Measurements from ENCODE around the gene UBA7. TPM values are rescaled to one million over a fixed set of nuclear protein-coding genes. Genes with fewer than 3 reads are reported as not detected.

UBA7 gene
- 33.2 TPM for polyA plus RNA-seq (2013, experiment 1 of 2)
- 32.7 TPM for polyA plus RNA-seq (2013, experiment 2 of 2)

- 65% methylated on average over 9 of the region's 9 CpGs for WGBS
- peak within 1 kb of the TSS; percentile 86 for H3K9ac ChIP-seq (ENCODE audit: low read length)
- H3K4me3 ChIP-seq (ENCODE audit: insufficient read depth in 1 of 2, low read depth in 1 of 2, low read length in 2 of 2), result peak within 1 kb of the TSS in 1 of 2 experiments; percentile 83
- H3K4me1 ChIP-seq (ENCODE audit: control insufficient read depth, insufficient read depth, low read depth, low read length), result peaks cover 8% of the 10 kb centered on the region
- peak within 1 kb of the TSS; percentile 54 for H2BK120ac ChIP-seq (ENCODE audit: low read depth, low read length)
- no peaks in the 10 kb centered on the region for H3K27me3 ChIP-seq (ENCODE audit: control insufficient read depth in 1 of 2, insufficient read depth in 1 of 2, low read length in 2 of 2)
- H2BK12ac ChIP-seq (ENCODE audit: low read length in 2 of 2), result peak within 1 kb of the TSS; percentile 60 to 96
- no peaks in the 10 kb centered on the region for H3K9me3 ChIP-seq (ENCODE audit: control insufficient read depth, low read length)
- H2BK15ac ChIP-seq (ENCODE audit: low read depth, poor library complexity, severe bottlenecking), result peak within 1 kb of the TSS; percentile 87
- H2AFZ ChIP-seq (ENCODE audit: low read depth, low read length), result peak within 1 kb of the TSS; percentile 30
- peak; percentile 83 for DNase-seq
- H3K4ac ChIP-seq (ENCODE audit: low read depth in 1 of 2, low read length in 2 of 2), result peak within 1 kb of the TSS; percentile 84 to 92
- peak within 1 kb of the TSS; percentile 96 for H4K91ac ChIP-seq (ENCODE audit: low read length)
- peak within 1 kb of the TSS; percentile 82 to 91 for H3K18ac ChIP-seq (ENCODE audit: low read depth in 1 of 2, low read length in 2 of 2)
- peak within 1 kb of the TSS in 1 of 2 experiments; percentile 88 for H3K14ac ChIP-seq (ENCODE audit: low read length in 2 of 2)
- H3K27ac ChIP-seq (ENCODE audit: low read length, poor library complexity, severe bottlenecking), result no peak within 1 kb of the TSS
- no peak within 1 kb of the TSS for H3K4me2 ChIP-seq (ENCODE audit: low read length, poor library complexity, severe bottlenecking)
- no peak within 1 kb of the TSS for H2AK5ac ChIP-seq (ENCODE audit: low read length, severe bottlenecking)
- H4K8ac ChIP-seq (ENCODE audit: low read length), result peak within 1 kb of the TSS; percentile 91
- H3K79me1 ChIP-seq (replicated peaks; ENCODE audit: low read length, poor library complexity, severe bottlenecking), result no peaks in the 10 kb centered on the region
- no peak within 1 kb of the TSS for H2BK5ac ChIP-seq (ENCODE audit: low read depth, low read length, poor library complexity, severe bottlenecking)
- H3K23ac ChIP-seq (ENCODE audit: low read length in 2 of 2), result no peak within 1 kb of the TSS
- peaks cover 7 to 42% of the 10 kb centered on the region in 2 experiments for H3K36me3 ChIP-seq (ENCODE audit: control insufficient read depth in 1 of 2, insufficient read depth in 2 of 2, low read depth in 1 of 2, low read length in 2 of 2)
Observed at GRCh38 chr3:49813497-49814174, at the start of gene UBA7. TSS of gene UBA7 (minus strand) at chr3:49813953. CDS start at chr3:49813787, 166 bp downstream.

- no peak overlapping the region for H3K9ac ChIP-seq (ENCODE audit: low read length)
- DNase-seq, result no peak
- H3K36me3 ChIP-seq (ENCODE audit: control insufficient read depth in 1 of 2, insufficient read depth in 2 of 2, low read depth in 1 of 2, low read length in 2 of 2), result peaks cover 0 to 2% of the 10 kb centered on the region in 2 experiments
- H2BK15ac ChIP-seq (ENCODE audit: low read depth, poor library complexity, severe bottlenecking), result no peak overlapping the region
- H2AFZ ChIP-seq (ENCODE audit: low read depth, low read length), result no peak overlapping the region
- H3K14ac ChIP-seq (ENCODE audit: low read length in 2 of 2), result no peak overlapping the region
- H4K8ac ChIP-seq (ENCODE audit: low read length), result no peak overlapping the region
- H3K23ac ChIP-seq (ENCODE audit: low read length in 2 of 2), result no peak overlapping the region
- H3K27ac ChIP-seq (ENCODE audit: low read length, poor library complexity, severe bottlenecking), result no peak overlapping the region
- no peak overlapping the region for H2BK120ac ChIP-seq (ENCODE audit: low read depth, low read length)
- H3K79me1 ChIP-seq (replicated peaks; ENCODE audit: low read length, poor library complexity, severe bottlenecking), result peaks cover 9% of the 10 kb centered on the region
- H3K18ac ChIP-seq (ENCODE audit: low read depth in 1 of 2, low read length in 2 of 2), result no peak overlapping the region
- no peak overlapping the region for H3K4me2 ChIP-seq (ENCODE audit: low read length, poor library complexity, severe bottlenecking)
- peaks cover 19 to 39% of the 10 kb centered on the region in 2 experiments for H3K27me3 ChIP-seq (ENCODE audit: control insufficient read depth in 1 of 2, insufficient read depth in 1 of 2, low read length in 2 of 2)
- no peak overlapping the region for H2AK5ac ChIP-seq (ENCODE audit: low read length, severe bottlenecking)
- H4K91ac ChIP-seq (ENCODE audit: low read length), result no peak overlapping the region
- H3K4me1 ChIP-seq (ENCODE audit: control insufficient read depth, insufficient read depth, low read depth, low read length), result peaks cover 8% of the 10 kb centered on the region
- no peak overlapping the region for H2BK5ac ChIP-seq (ENCODE audit: low read depth, low read length, poor library complexity, severe bottlenecking)
- no peak overlapping the region for H3K4ac ChIP-seq (ENCODE audit: low read depth in 1 of 2, low read length in 2 of 2)
- WGBS, result 81% methylated on average over 8 of the region's 12 CpGs
- H3K4me3 ChIP-seq (ENCODE audit: insufficient read depth in 1 of 2, low read depth in 1 of 2, low read length in 2 of 2), result no peak overlapping the region
- no peaks in the 10 kb centered on the region for H3K9me3 ChIP-seq (ENCODE audit: control insufficient read depth, low read length)
- no peak overlapping the region for H2BK12ac ChIP-seq (ENCODE audit: low read length in 2 of 2)
Observed at GRCh38 chr3:49859576-49860305, 46.0 kb upstream of the UBA7 start.

GRCh38 chr3:49856181-49857005 is 42.6 kb upstream of the UBA7 start, which contains the start of gene TRAIP:
TSS of gene TRAIP (minus strand) at chr3:49856564. CDS start at chr3:49856453, 111 bp downstream.
- Histone ChIP-seq H3K9me3 (ENCODE audit: control insufficient read depth, low read length) (no peaks in the 10 kb centered on the region), H3K27me3 (ENCODE audit: control insufficient read depth in 1 of 2, insufficient read depth in 1 of 2, low read length in 2 of 2) (peaks cover 0 to 6% of the 10 kb centered on the region in 2 experiments), H3K4me2 (ENCODE audit: low read length, poor library complexity, severe bottlenecking) (peak within 1 kb of the TSS; percentile 91), H2BK12ac (ENCODE audit: low read length in 2 of 2) (no peak within 1 kb of the TSS), H3K4me1 (ENCODE audit: control insufficient read depth, insufficient read depth, low read depth, low read length) (peaks cover 8% of the 10 kb centered on the region), H2BK5ac (ENCODE audit: low read depth, low read length, poor library complexity, severe bottlenecking) (no peak within 1 kb of the TSS), H2BK15ac (ENCODE audit: low read depth, poor library complexity, severe bottlenecking) (peak within 1 kb of the TSS; percentile 82), H3K18ac (ENCODE audit: low read depth in 1 of 2, low read length in 2 of 2) (peak within 1 kb of the TSS; percentile 65 to 89), H2AFZ (ENCODE audit: low read depth, low read length) (peak within 1 kb of the TSS; percentile 89), H2AK5ac (ENCODE audit: low read length, severe bottlenecking) (no peak within 1 kb of the TSS), H3K9ac (ENCODE audit: low read length) (peak within 1 kb of the TSS; percentile 79), H3K79me1 (replicated peaks; ENCODE audit: low read length, poor library complexity, severe bottlenecking) (peaks cover 9% of the 10 kb centered on the region), H3K4ac (ENCODE audit: low read depth in 1 of 2, low read length in 2 of 2) (peak within 1 kb of the TSS; percentile 86 to 93), H4K91ac (ENCODE audit: low read length) (peak within 1 kb of the TSS; percentile 92), H3K23ac (ENCODE audit: low read length in 2 of 2) (no peak within 1 kb of the TSS), H3K14ac (ENCODE audit: low read length in 2 of 2) (no peak within 1 kb of the TSS), H2BK120ac (ENCODE audit: low read depth, low read length) (no peak within 1 kb of the TSS), H3K4me3 (ENCODE audit: insufficient read depth in 1 of 2, low read depth in 1 of 2, low read length in 2 of 2) (peak within 1 kb of the TSS; percentile 75 to 96), H4K8ac (ENCODE audit: low read length) (peak within 1 kb of the TSS; percentile 98), H3K36me3 (ENCODE audit: control insufficient read depth in 1 of 2, insufficient read depth in 2 of 2, low read depth in 1 of 2, low read length in 2 of 2) (peaks cover 0 to 2% of the 10 kb centered on the region in 2 experiments), H3K27ac (ENCODE audit: low read length, poor library complexity, severe bottlenecking) (no peak within 1 kb of the TSS)
- DNase-seq, result peak; percentile 93
- 6% methylated on average over 52 of the region's 52 CpGs for WGBS
